ENCODE data around the gene TMCO4. TPM values are rescaled to one million over a fixed set of nuclear protein-coding genes. Genes with fewer than 3 reads are reported as not detected.

Gene TMCO4
- total RNA-seq, 1 experiment from 2014 or later = 13.5 TPM

DNA sequence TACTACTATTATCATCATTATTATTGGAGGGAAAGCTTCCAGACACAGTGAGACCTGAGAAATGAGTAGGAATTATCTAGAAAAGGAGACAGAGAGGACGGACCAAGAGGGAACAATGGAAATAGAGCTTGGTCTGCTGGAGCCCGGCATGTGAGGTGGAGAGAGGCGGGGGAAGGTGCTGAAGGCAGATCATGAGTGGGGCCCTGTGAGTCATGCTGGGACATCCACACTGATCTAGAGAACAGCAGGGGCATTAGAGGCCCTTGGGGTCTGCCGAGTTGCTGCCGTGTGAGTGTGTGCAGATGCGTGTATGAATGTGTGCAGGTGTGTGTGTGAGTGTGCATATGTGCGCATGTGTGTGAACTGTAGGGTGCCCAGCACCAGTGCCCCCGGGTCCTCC, 65.7 kb downstream of the TMCO4 start:
- H3K27me3 Mint-ChIP-seq (ENCODE audit: unreplicated experiment) = no peaks in the 10 kb centered on the region
- CTCF ChIA-PET = no interaction called here
- H3K4me3 Mint-ChIP-seq (ENCODE audit: low read depth, unreplicated experiment) = no peak overlapping the region
- no peaks in the 10 kb centered on the region for H3K9me3 Mint-ChIP-seq (ENCODE audit: low read depth, unreplicated experiment)
- no peak overlapping the region for H3K27ac Mint-ChIP-seq (ENCODE audit: unreplicated experiment)
- H3K36me3 Mint-ChIP-seq (ENCODE audit: insufficient read depth, unreplicated experiment) = peaks cover 4% of the 10 kb centered on the region
- intact Hi-C loops (cut with micrococcal nuclease; ENCODE audit: unreplicated experiment) = no loop called here
- DNase-seq = no peak
- no TSS peak for BruUV-seq (replicated peaks)
- H3K4me1 Mint-ChIP-seq (ENCODE audit: low read depth, unreplicated experiment) = peaks cover 12% of the 10 kb centered on the region
- TF ChIP-seq CTCF (IDR thresholded peaks at IDR 0.05; ENCODE audit: unreplicated experiment) = no peak

DNA sequence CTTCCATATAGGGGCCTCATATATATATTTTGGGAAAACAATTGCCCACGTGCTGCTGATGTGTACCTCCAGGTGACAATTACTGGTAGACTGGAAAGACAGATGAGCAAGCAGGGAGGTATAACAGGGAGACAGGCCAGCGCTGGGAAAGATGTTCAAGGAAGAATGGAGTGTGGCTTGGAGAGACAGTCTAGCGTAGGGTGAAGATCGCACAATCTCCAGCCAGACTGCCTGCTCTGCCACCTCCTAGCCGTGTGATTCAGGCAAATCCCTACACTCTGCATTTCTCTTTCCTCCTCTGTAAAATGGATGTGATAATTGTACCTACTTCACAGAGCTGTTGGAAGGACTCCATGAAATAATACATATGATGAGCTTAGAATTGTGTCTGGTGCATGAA, 66.1 kb downstream of the TMCO4 start:
- peaks cover 4% of the 10 kb centered on the region for H3K36me3 Mint-ChIP-seq (ENCODE audit: insufficient read depth, unreplicated experiment)
- DNase-seq = no peak
- H3K9me3 Mint-ChIP-seq (ENCODE audit: low read depth, unreplicated experiment) = no peaks in the 10 kb centered on the region
- H3K27me3 Mint-ChIP-seq (ENCODE audit: unreplicated experiment) = no peaks in the 10 kb centered on the region
- H3K4me3 Mint-ChIP-seq (ENCODE audit: low read depth, unreplicated experiment) = no peak overlapping the region
- BruUV-seq (replicated peaks) = no TSS peak
- H3K4me1 Mint-ChIP-seq (ENCODE audit: low read depth, unreplicated experiment) = peaks cover 12% of the 10 kb centered on the region
- intact Hi-C loops (cut with micrococcal nuclease; ENCODE audit: unreplicated experiment) = no loop called here
- CTCF ChIA-PET = interaction anchor here (0.5 kb wide), 1 partner anchor 345 kb away, joined by 9 read pairs; no protein-coding TSS in a partner anchor
- H3K27ac Mint-ChIP-seq (ENCODE audit: unreplicated experiment) = no peak overlapping the region
- TF ChIP-seq CTCF (IDR thresholded peaks at IDR 0.05; ENCODE audit: unreplicated experiment) = no peak

- intact Hi-C loops (cut with micrococcal nuclease; ENCODE audit: unreplicated experiment) = no loop called here
- no peak overlapping the region for H3K27ac Mint-ChIP-seq (ENCODE audit: unreplicated experiment)
- DNase-seq = no peak
- no peaks in the 10 kb centered on the region for H3K4me1 Mint-ChIP-seq (ENCODE audit: low read depth, unreplicated experiment)
- no peaks in the 10 kb centered on the region for H3K9me3 Mint-ChIP-seq (ENCODE audit: low read depth, unreplicated experiment)
- no peaks in the 10 kb centered on the region for H3K27me3 Mint-ChIP-seq (ENCODE audit: unreplicated experiment)
- no peak overlapping the region for H3K4me3 Mint-ChIP-seq (ENCODE audit: low read depth, unreplicated experiment)
- no TSS peak for BruUV-seq (replicated peaks)
- CTCF ChIA-PET = no interaction called here
- no peak for TF ChIP-seq CTCF (IDR thresholded peaks at IDR 0.05; ENCODE audit: unreplicated experiment)
- H3K36me3 Mint-ChIP-seq (ENCODE audit: insufficient read depth, unreplicated experiment) = no peaks in the 10 kb centered on the region
These were observed 68.3 kb downstream of the TMCO4 start for GRCh38 chr1:19731311-19731821.

DNA sequence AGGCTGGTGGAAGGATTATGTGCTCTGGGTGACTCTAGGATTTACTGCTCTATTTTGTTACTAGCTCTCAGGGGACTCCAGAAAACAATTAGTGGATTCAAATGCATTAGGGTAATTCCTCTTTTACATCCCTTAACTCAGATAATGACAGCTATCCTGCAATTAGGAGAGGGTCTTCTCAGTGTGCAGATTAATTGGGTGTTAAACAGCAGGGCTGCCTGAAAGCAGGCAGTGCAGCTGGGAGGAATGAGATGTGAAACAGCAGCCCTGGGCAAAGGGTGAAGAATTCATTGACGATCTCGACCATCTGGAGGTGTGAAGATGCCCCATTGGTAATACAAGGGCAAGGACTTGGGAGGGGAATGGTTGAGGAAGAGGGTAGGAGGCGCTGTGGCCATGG, 68.9 kb downstream of the TMCO4 start:
- no peaks in the 10 kb centered on the region for H3K27me3 Mint-ChIP-seq (ENCODE audit: unreplicated experiment)
- H3K9me3 Mint-ChIP-seq (ENCODE audit: low read depth, unreplicated experiment) = no peaks in the 10 kb centered on the region
- H3K4me3 Mint-ChIP-seq (ENCODE audit: low read depth, unreplicated experiment) = no peak overlapping the region
- DNase-seq = no peak
- H3K36me3 Mint-ChIP-seq (ENCODE audit: insufficient read depth, unreplicated experiment) = no peaks in the 10 kb centered on the region
- H3K27ac Mint-ChIP-seq (ENCODE audit: unreplicated experiment) = no peak overlapping the region
- intact Hi-C loops (cut with micrococcal nuclease; ENCODE audit: unreplicated experiment) = no loop called here
- TF ChIP-seq CTCF (IDR thresholded peaks at IDR 0.05; ENCODE audit: unreplicated experiment) = no peak
- no TSS peak for BruUV-seq (replicated peaks)
- CTCF ChIA-PET = no interaction called here
- no peaks in the 10 kb centered on the region for H3K4me1 Mint-ChIP-seq (ENCODE audit: low read depth, unreplicated experiment)
